HG03060 (cell line): ENCODE results near the gene TCFL5.
A peak's percentile ranks its signal among the peaks of the same experiment; 100 is the strongest.

Experiments
- ATAC-seq: cut with Tn5 transposase; IDR thresholded peaks from one replicate; pipeline ENCODE4 v1.9.1; 2021; ENCODE audit warnings: low read depth, moderate number of reproducible peaks; ENCODE audit not compliant: unreplicated experiment

The TCFL5 gene

GRCh38 chr20:62801284-62802010, 60.2 kb downstream of the TCFL5 start:
- no peak for ATAC-seq

DNA sequence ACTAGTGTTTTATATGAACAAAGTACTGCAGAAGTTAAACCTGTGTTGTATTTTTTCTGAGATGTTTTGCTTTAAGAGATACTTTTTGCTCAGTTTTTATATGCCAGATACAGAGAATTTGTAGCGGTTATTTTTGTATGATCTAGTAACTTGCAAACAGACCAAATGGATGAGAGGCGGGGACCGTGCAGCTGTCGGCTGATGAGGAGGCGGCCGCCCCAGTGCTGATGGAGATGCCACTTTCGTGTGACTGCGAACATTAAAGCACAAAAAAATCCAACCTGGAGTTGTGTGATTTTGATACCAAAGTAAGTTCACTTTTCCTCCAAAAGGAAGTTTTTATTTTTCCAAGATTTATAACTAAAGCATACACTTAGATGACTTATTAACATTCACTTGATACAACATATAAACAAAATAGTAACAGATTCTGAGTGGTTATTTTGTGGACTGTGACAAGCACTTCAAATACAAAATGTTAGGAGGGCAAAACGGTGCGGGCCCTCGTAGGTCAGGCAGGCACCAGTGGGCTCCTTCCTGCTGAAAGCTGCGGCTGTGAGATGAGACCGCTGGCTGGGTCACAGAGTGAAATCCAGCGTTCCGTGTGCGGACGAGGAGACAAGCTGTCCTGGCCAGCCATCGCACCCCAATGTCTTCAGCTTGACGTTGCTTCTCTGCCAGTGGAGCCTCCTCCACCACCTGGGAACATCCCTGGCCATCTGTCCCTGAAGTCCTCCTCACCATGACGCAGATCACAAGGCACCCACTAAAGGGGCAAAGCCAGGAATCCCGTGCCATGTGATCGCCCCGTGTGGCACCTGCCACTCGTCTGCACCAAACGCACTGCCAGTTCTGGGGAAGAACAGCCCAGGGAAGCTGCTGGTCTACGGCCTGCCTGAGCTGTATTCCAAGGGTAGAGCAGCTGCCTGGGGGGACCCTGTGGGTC, 61.0 kb downstream of the TCFL5 start:
- ATAC-seq: no peak

- ATAC-seq: no peak
Measured at GRCh38 chr20:62799873-62800272, 61.7 kb downstream of the TCFL5 start.

- ATAC-seq: no peak
Measured at GRCh38 chr20:62799459-62799858, 62.2 kb downstream of the TCFL5 start.

- no peak for ATAC-seq
Measured at GRCh38 chr20:62799036-62799435, 62.6 kb downstream of the TCFL5 start.

DNA sequence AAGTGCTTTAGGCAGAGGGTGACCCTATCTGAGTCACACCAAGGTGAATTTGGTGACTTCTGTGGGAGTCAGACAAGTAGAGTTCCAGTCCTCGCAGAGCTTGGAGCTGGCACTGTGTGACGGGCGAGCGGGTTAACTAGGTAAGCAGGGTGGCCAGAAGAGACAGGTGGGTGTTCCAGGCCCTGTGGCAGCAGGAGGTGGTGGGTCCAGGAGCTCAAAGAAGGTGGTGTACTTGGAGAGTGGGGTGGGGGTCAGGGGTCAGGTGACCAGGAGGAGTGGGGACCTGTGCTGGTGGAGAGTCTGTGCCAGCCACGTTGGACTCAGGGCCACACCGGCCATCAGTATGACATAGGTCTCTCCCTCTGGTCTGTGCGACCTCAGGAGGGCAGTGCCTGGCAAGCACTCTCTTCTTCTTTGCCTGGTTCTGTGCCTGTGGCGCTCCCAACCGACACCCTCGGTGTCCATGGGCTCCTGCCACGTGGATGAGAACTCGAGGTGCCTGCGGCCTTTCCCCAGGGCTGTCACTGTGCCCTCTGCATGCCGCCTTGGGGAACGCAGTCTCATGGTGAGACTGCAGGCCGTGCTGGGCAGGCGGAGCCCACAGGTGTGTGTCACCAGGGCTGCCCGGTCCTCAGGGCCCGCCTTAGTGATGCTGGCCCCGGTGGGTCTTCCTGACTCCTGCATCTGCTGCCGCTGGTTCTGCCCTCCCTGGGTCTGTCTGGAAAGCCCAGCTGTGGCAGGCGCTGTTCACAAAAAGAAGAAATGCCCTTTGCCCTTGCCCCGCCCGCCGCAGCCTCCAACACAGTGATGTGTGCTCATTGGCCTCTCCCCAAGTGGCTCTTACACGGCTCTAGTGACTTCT, 63.7 kb downstream of the TCFL5 start:
- no peak for ATAC-seq

DNA sequence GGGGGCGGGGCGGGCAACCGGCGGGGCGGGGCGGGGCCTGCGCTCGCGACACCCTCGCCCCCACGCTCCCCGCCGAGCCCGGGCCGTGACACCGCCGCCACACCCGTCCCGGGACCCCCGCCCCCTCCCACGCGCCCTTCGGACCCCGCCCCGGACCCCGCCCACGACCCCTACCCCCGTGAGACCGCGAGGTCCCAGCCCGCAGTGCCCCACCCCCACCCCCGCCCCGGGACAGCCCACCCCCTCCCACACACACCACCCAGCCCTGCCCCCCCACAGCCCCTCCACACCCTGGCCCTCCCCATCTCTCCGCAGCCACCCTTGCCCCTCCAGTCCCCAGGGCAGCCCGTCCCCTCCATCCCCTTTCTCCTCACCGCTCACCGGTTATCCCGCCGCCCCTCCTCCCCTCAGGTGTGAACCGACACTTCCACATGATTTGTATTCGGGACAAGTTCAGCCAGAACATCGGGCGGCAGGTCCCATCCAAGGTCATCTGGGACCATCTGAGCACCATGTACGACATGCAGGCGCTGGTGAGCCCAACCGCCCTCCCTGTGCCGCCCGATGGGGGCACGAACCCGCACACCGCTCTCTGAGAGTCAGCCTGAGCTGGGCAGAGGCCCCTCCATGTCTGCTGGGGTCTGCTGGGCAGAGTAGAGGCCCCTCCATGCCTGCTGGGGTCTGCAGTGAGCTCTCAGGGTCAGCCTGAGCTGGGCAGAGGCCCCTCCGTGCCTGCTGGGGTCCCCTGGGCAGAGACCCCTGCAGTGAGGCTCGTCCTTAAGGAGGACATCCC, 64.7 kb downstream of the TCFL5 start:
- ATAC-seq: no peak

DNA sequence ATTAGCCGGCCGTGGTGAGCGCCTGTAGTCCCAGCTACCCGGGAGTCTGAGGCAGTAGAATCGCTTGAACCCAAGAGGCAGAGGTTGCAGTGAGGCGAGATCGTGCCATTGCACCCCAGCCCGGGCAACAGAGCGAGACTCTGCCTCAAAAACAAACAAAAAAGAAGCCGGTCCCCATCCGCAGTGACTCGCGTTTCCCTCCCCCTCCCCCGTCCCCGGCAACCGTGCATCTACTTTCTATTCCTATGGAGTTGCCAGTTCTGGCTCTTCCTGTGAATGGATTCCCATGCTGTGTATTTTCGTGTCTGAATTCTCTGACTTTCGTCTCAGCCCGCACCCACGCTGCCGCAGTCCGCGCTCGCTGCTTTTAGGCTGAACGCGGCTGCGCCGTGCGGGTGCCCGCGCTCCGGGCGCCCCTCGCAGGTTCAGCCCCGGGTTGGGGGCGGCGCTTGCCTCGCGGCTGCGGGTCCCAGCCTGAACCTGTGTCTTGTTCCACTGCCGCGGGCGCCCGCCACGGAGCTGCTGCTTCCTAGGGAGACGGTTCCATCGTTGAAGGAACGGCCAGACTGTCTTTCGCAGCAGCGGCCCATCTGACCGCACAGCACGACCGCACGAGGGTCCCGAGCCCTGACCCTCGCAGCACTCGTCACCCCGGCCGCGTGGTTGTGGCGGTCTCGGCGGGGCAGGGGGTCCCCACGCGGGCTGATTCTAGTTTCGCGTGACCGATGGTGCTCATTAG, 66.4 kb downstream of the TCFL5 start:
- no peak for ATAC-seq

DNA sequence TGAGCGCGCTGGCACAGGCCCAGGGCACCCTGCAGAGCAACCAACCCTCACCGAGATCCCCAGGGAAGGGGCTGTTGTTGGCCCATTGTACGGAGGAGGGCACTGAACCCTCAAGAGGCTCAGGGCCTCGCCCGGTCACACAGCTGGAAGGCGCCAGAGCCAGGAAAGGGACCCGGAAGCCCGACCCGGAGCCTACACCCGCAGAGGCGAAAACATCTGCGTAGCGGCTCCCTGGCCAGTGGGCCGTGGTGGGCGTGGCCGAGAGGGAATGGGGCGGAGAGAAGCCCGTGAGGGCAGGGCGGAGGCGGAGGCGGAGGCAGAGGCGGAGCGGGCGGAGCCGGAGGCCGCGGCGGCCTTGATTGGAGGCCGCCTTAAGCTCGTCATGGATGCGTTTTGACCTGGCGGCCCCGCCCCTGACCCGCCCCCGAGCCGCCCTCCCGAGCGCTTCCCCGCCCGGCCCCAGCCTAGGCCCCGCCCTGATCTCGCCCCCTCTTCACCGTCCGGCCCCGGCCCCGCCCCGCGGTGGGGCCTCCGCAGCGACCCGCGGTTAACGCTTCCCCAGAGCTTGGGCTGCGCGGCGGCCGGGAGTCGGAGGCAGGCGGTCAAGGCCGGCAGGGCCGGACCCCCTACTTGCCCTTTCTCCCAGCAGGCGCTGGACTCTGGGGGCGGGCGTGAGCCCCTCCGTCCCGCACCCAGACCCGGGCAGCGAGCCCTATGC, 67.5 kb downstream of the TCFL5 start:
- peak; percentile 56 for ATAC-seq

- no peak for ATAC-seq
Measured at GRCh38 chr20:62793757-62794006, 67.9 kb downstream of the TCFL5 start.

GRCh38 chr20:62792940-62793756, 68.5 kb downstream of the TCFL5 start:
- no peak for ATAC-seq

DNA sequence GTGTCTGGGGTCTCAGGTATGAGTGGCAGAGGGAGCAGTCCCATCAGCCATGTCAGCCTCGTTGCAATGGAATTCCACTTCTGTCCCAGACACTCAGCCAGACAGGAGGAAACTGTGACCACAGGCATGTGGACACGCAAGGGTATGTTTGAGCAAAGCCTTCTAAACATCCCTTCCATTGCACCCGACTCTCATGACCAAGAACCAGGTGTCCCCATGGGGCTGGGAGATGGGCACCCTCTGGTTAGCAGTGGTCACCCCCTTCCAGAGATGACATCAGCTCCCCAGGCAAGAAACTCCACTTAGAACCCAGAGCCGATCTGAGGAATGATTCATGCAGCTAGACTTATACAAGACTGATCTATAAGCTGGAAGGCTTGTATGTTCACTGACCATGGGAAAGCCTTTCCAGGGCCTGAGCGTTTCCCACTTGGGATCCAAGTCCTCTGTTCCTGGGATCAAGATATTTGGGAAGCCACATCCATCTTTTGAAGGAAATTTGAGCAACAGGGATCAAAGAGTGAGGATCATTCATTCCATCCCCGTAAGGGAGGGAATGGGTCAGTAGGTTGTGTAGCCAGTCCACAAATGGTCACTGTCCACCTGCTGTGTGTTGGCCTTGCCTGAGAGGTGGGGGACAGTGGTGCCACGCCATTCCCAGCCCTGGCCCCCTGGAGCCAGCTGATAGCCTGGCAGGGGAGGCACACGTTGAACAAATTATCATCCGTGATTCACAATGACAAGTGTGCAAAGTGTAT, 69.3 kb downstream of the TCFL5 start:
- ATAC-seq: no peak

- no peak for ATAC-seq
Measured at GRCh38 chr20:62791301-62792181, 70.1 kb downstream of the TCFL5 start.
